HT-29 (cell line): Measurements from ENCODE around the gene ATXN1. TPM values are rescaled to one million over a fixed set of nuclear protein-coding genes. Genes with fewer than 3 reads are reported as not detected.
"Not testable (repeated sequence)": the region's sequence is repeated elsewhere in the genome, so short reads cannot be mapped to it uniquely, and the experiment has no call there.

Experiments used
- DNase-seq: peaks from one replicate; pipeline ENCODE4 v3.0.0-alpha.2; 2015; ENCODE audit warnings: low spot score
- total RNA-seq: library from RNA; depleted of rRNA; stranded (reverse); fragments of >200 nt; shearing (Covaris generic); gene quantifications from 2 replicates; pipeline ENCODE4 v1.2.3, GENCODE V29; 2014

ATXN1 gene
- total RNA-seq, 1 experiment from 2014 or later, result 39.1 TPM

- DNase-seq, result no peak
Measured at GRCh38 chr6:16278750-16279149, 482.5 kb downstream of the ATXN1 start.

- peak; percentile 26 for DNase-seq
Measured at GRCh38 chr6:16278048-16278724, 483.1 kb downstream of the ATXN1 start.

- peak; percentile 83 for DNase-seq
Measured at GRCh38 chr6:16277101-16277981, 483.9 kb downstream of the ATXN1 start.

GRCh38 chr6:16274885-16275589, 486.2 kb downstream of the ATXN1 start:
- no peak for DNase-seq

- no peak for DNase-seq
Measured at GRCh38 chr6:16274483-16274882, 486.8 kb downstream of the ATXN1 start.

GRCh38 chr6:16273256-16273655, 488.0 kb downstream of the ATXN1 start:
- DNase-seq, result no peak

- DNase-seq, result no peak
Measured at GRCh38 chr6:16272201-16272600, 489.1 kb downstream of the ATXN1 start.

- no peak for DNase-seq
Measured at GRCh38 chr6:16271428-16271827, 489.8 kb downstream of the ATXN1 start.

GRCh38 chr6:16270178-16270794, 491.0 kb downstream of the ATXN1 start:
- no peak for DNase-seq

GRCh38 chr6:16269442-16270070, 491.7 kb downstream of the ATXN1 start:
- DNase-seq, result not testable (repeated sequence)

GRCh38 chr6:16267428-16268263, 493.6 kb downstream of the ATXN1 start:
- DNase-seq, result no peak

GRCh38 chr6:16265351-16266341, 495.6 kb downstream of the ATXN1 start:
- DNase-seq, result no peak

GRCh38 chr6:16264785-16265184, 496.5 kb downstream of the ATXN1 start:
- DNase-seq, result no peak

- not testable (repeated sequence) for DNase-seq
Measured at GRCh38 chr6:16263464-16264099, 497.7 kb downstream of the ATXN1 start.

- not testable (repeated sequence) for DNase-seq
Measured at GRCh38 chr6:16262773-16263172, 498.5 kb downstream of the ATXN1 start.

GRCh38 chr6:16260602-16261001, 500.7 kb downstream of the ATXN1 start:
- not testable (repeated sequence) for DNase-seq

- not testable (repeated sequence) for DNase-seq
Measured at GRCh38 chr6:16259604-16260003, 501.7 kb downstream of the ATXN1 start.

- no peak for DNase-seq
Measured at GRCh38 chr6:16258709-16259075, 502.6 kb downstream of the ATXN1 start.
